HFF-Myc (cell line): Measurements from ENCODE around the gene GABARAPL2.
"Not testable (repeated sequence)": the region's sequence is repeated elsewhere in the genome, so short reads cannot be mapped to it uniquely, and the experiment has no call there.

Experiments
- DNase-seq: peaks from one replicate; pipeline ENCODE4 v3.0.0-alpha.2; 2011; ENCODE audit warnings: low read depth; ENCODE audit errors: extremely low read depth
- H3K4me3 ChIP-seq: replicated peaks from 2 replicates; pipeline ENCODE4 v1.5.1; 2011; ENCODE audit warnings: low read depth, mild to moderate bottlenecking, control low read depth, low read length
- TF ChIP-seq, protein P1 (sequence below): IDR thresholded peaks from 2 replicates; pipeline ENCODE4 v1.5.1; 2012; ENCODE audit warnings: mild to moderate bottlenecking, low read depth, low read length, control low read depth; ENCODE audit errors: missing control alignments

GABARAPL2 gene

GRCh38 chr16:75541236-75541635 lies 24.9 kb upstream of the GABARAPL2 start:
- DNase-seq, result no peak
- TF ChIP-seq, protein P1, sequence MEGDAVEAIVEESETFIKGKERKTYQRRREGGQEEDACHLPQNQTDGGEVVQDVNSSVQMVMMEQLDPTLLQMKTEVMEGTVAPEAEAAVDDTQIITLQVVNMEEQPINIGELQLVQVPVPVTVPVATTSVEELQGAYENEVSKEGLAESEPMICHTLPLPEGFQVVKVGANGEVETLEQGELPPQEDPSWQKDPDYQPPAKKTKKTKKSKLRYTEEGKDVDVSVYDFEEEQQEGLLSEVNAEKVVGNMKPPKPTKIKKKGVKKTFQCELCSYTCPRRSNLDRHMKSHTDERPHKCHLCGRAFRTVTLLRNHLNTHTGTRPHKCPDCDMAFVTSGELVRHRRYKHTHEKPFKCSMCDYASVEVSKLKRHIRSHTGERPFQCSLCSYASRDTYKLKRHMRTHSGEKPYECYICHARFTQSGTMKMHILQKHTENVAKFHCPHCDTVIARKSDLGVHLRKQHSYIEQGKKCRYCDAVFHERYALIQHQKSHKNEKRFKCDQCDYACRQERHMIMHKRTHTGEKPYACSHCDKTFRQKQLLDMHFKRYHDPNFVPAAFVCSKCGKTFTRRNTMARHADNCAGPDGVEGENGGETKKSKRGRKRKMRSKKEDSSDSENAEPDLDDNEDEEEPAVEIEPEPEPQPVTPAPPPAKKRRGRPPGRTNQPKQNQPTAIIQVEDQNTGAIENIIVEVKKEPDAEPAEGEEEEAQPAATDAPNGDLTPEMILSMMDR, result no peak
- no peak overlapping the region for H3K4me3 ChIP-seq

GRCh38 chr16:75542462-75542861 lies 23.7 kb upstream of the GABARAPL2 start:
- not testable (repeated sequence) for DNase-seq, H3K4me3 ChIP-seq

DNA sequence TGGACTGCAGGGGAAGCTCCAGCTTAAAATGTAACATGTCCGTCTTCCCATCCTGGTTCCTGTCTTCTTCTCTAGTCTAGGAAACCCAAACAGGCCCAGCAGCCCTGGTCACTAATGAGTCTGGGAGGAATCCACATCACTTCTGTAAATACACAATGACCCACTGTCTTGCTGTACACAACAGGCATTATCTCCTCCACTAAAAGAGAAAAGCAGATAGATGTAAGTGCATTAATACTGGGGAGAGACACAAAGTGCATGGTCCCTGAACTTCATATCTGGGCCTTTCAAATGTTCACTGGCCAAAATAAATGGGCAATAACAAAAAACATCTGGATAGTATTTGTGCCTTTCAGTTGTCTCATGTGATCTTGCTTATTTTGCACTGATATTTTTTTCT lies 20.3 kb upstream of the GABARAPL2 start:
- DNase-seq, result not testable (repeated sequence)

DNA sequence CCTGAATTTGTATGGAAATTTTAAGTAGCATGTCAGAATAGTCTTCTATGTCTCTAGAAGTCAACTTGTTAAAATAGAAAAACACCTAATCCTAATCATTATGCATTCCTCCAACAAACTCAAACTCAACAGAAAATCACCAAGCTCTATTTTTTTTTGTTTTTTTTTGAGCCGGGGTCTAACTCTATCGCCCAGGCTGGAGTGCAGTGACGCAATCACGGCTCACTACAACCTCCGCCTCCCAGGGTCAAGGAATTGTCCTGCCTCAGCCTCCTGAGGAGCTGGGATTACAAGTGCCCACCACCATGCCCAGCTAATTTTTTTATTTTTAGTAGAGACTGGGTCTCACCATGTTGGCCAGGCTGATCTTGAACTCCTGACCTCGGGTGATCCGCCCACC lies 19.9 kb upstream of the GABARAPL2 start:
- TF ChIP-seq, protein P1, result no peak
- H3K4me3 ChIP-seq, result no peak overlapping the region
- DNase-seq, result no peak

More for the DNA sequence above, 20.3 kb upstream of the GABARAPL2 start:
- not testable (repeated sequence) for H3K4me3 ChIP-seq

- not testable (repeated sequence) for H3K4me3 ChIP-seq, DNase-seq
Measured at GRCh38 chr16:75548456-75548855, 17.7 kb upstream of the GABARAPL2 start.

DNA sequence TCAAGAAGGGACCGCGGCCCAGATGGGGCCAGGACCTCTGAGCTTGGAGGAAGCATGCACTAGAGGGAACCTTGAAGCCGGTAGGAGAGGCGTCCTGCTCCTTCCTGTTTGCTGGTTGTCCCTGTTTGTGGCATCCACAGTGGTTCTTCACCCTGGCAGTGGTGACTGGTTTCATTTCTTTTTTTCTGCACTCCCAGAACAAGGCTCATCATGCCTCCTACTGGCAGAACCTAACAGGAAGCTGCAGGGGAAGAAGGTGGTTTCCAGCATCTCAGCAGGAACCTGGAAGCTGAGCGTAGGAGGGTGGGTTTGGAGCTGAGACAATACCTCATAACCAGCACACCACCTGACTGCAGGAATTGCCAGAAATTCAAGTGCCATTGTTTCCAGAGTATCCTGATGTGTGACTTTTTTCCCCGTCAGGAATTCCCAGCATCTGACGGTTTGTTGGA lies 15.9 kb upstream of the GABARAPL2 start:
- DNase-seq, result no peak
- TF ChIP-seq, protein P1, result peak; percentile 41

GRCh38 chr16:75552951-75553350 lies 13.2 kb upstream of the GABARAPL2 start:
- no peak for DNase-seq
- TF ChIP-seq, protein P1, result no peak
- H3K4me3 ChIP-seq, result no peak overlapping the region

More for the DNA sequence above, 15.9 kb upstream of the GABARAPL2 start:
- no peak overlapping the region for H3K4me3 ChIP-seq

DNA sequence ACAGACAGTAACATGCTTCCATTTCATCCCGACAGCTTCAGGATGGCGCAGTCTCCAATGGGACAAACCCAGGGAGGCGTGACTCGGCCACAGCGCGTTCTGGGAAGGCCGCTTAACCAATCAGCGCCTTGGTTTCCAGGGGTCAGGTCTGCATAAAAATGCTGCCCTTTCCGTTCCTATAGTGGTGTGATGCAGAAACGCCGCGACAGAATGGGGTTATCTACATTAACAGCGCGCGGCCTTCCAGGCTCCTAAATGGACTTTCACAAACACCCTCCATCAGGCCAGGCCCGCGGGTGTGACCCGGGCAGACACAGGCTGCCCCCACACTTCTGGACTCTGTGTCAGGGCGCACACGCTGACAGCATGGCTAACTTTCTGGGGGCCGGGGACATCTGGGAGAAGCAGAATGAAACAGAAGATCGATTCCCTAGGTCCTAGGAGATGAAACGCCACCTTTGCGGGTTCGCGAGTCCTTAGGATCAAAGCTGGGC lies 10.9 kb upstream of the GABARAPL2 start:
- DNase-seq, result peak; percentile 87
- peak overlapping the region; percentile 64 for H3K4me3 ChIP-seq
- TF ChIP-seq, protein P1, result no peak
